Measurements from ENCODE around the gene HSPG2. TPM values are rescaled to one million over a fixed set of nuclear protein-coding genes. Genes with fewer than 3 reads are reported as not detected.

The HSPG2 gene
- total and polyA plus RNA-seq, 9 of the 15 experiments (the other 6 are each of a cell fraction or from before 2014, with no cell fraction given), result 0.14 to 160 (median 15.7) TPM

DNA sequence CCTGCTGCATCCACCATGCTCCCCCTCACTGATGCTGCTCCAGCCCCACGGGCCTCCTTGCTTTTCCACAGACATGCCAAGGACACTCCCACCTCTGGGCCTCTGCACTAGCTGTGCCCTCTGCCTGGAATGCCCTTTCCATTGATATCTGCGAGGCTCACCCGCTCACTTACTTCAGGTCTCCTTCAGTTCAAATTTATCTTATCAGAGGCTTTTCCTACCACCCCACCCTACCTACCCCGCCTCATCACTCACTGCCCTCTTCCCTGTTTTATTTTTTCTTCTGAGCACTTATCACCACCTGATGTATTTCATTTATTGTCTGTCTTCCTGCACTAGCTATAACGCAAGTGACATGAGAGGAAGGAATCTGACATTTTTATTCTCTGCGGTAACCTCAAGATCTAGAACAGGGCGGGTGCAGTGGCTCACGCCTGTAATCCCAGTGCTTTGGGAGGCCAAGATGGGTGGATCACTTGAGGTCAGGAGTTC lies 7.0 kb downstream of the HSPG2 start:
- 39% methylated on average over 8 of the region's 8 CpGs for WGBS (ENCODE audit: insufficient coverage, low coverage, missing lambda C conversion rate)
- no peaks in the 10 kb centered on the region for H3K27me3 ChIP-seq (ENCODE audit: control insufficient read depth in 2 of 2, insufficient read depth in 2 of 2, low read length in 2 of 2)
- intact Hi-C loops (cut with micrococcal nuclease), result no loop called here
- no peak overlapping the region for H3K4me3 ChIP-seq
- no peaks in the 10 kb centered on the region for H3K9me1 ChIP-seq (ENCODE audit: control insufficient read depth, insufficient read depth, low read length)
- peaks cover 8% of the 10 kb centered on the region; the same call in 1 of the 2 replicates for H4K20me1 ChIP-seq (replicated peaks; ENCODE audit: control insufficient read depth, insufficient read depth, low read length)
- ChIA-PET CTCF (ENCODE audit: low intra/inter-chr PET ratio) (no interaction called here), POLR2A (interaction anchor here (0.6 to 1.2 kb wide), 2 partner anchors 23 to 291 kb away, joined by 3 read pairs; no protein-coding TSS in a partner anchor)
- peaks cover 48% of the 10 kb centered on the region for H3K36me3 ChIP-seq (ENCODE audit: control insufficient read depth, insufficient read depth, low read length)
- no peak overlapping the region for H2AFZ ChIP-seq (ENCODE audit: low read depth, low read length)
- H3K27ac ChIP-seq (ENCODE audit: extremely low read depth, low read depth, low read length), result 0 out of 3 replicates have a peak overlapping the region, but pooled peaks have one; percentile 9
- no peaks in the 10 kb centered on the region for H3K9me3 ChIP-seq (replicated peaks; ENCODE audit: control insufficient read depth, insufficient read depth, low read depth, low read length)
- in situ Hi-C loops (cut with MboI), result no loop called here
- H3K9ac ChIP-seq (ENCODE audit: insufficient read depth in 1 of 2, low read depth in 2 of 2, low read length in 2 of 2), result peak overlapping the region in 1 of 2 experiments; percentile 1; a peak in 1 of 4 replicates
- no peak for ATAC-seq
- peaks cover 82% of the 10 kb centered on the region for H3K79me2 ChIP-seq (ENCODE audit: control insufficient read depth, insufficient read depth, low read length)
- H3K4me1 ChIP-seq (replicated peaks in 1 of 2; ENCODE audit: control insufficient read depth in 2 of 2, insufficient read depth in 2 of 2, low read length in 2 of 2), result peaks cover 50 to 64% of the 10 kb centered on the region in 2 experiments
- H3K4me2 ChIP-seq (ENCODE audit: insufficient read depth, low read length), result no peak overlapping the region
- no peak for FAIRE-seq
- BruUV-seq (replicated peaks), result TSS peak; percentile 16
- DNase-seq (ENCODE audit: extremely low read depth in 1 of 4, low spot score in 3 of 4), result no peak
- TF ChIP-seq, protein P1, sequence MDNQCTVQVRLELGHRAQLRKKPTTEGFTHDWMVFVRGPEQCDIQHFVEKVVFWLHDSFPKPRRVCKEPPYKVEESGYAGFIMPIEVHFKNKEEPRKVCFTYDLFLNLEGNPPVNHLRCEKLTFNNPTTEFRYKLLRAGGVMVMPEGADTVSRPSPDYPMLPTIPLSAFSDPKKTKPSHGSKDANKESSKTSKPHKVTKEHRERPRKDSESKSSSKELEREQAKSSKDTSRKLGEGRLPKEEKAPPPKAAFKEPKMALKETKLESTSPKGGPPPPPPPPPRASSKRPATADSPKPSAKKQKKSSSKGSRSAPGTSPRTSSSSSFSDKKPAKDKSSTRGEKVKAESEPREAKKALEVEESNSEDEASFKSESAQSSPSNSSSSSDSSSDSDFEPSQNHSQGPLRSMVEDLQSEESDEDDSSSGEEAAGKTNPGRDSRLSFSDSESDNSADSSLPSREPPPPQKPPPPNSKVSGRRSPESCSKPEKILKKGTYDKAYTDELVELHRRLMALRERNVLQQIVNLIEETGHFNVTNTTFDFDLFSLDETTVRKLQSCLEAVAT (IDR thresholded peaks at IDR 0.05), result no peak
- no peak for TF ChIP-seq LARP7 (IDR thresholded peaks at IDR 0.05)
- TF ChIP-seq GATA2 (CRISPR knock-in tag; IDR thresholded peaks at IDR 0.05), result 0 out of 2 replicates have a peak, but pooled peaks have one; percentile 21
- no peak for TF ChIP-seq ZBTB17 (CRISPR knock-in tag; IDR thresholded peaks at IDR 0.05)
- TF ChIP-seq MYNN (IDR thresholded peaks at IDR 0.05), result peak; percentile 26; the same call in 1 of the 2 replicates
- no peak for TF ChIP-seq MYNN (CRISPR knock-in tag; IDR thresholded peaks at IDR 0.05)
- no peak for TF ChIP-seq ZNF165 (CRISPR knock-in tag; IDR thresholded peaks at IDR 0.05; ENCODE audit: borderline replicate concordance)
- TF ChIP-seq DDX20 (tag; IDR thresholded peaks at IDR 0.05; ENCODE audit: low read depth), result no peak
- no peak for TF ChIP-seq MIER1 (IDR thresholded peaks at IDR 0.05; ENCODE audit: low read depth)
- TF ChIP-seq, protein P2, sequence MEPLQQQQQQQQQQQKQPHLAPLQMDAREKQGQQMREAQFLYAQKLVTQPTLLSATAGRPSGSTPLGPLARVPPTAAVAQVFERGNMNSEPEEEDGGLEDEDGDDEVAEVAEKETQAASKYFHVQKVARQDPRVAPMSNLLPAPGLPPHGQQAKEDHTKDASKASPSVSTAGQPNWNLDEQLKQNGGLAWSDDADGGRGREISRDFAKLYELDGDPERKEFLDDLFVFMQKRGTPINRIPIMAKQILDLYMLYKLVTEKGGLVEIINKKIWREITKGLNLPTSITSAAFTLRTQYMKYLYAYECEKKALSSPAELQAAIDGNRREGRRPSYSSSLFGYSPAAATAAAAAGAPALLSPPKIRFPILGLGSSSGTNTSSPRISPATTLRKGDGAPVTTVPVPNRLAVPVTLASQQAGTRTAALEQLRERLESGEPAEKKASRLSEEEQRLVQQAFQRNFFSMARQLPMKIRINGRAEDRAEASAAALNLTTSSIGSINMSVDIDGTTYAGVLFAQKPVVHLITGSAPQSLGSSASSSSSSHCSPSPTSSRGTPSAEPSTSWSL (CRISPR knock-in tag; IDR thresholded peaks at IDR 0.05; ENCODE audit: borderline replicate concordance), result no peak
- TF ChIP-seq, protein P3, sequence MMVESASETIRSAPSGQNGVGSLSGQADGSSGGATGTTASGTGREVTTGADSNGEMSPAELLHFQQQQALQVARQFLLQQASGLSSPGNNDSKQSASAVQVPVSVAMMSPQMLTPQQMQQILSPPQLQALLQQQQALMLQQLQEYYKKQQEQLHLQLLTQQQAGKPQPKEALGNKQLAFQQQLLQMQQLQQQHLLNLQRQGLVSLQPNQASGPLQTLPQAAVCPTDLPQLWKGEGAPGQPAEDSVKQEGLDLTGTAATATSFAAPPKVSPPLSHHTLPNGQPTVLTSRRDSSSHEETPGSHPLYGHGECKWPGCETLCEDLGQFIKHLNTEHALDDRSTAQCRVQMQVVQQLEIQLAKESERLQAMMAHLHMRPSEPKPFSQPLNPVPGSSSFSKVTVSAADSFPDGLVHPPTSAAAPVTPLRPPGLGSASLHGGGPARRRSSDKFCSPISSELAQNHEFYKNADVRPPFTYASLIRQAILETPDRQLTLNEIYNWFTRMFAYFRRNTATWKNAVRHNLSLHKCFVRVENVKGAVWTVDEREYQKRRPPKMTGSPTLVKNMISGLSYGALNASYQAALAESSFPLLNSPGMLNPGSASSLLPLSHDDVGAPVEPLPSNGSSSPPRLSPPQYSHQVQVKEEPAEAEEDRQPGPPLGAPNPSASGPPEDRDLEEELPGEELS (CRISPR knock-in tag; IDR thresholded peaks at IDR 0.05; ENCODE audit: borderline replicate concordance), result no peak
- TF ChIP-seq ZNF140 (CRISPR knock-in tag; IDR thresholded peaks at IDR 0.05), result no peak
- TF ChIP-seq, protein P4, sequence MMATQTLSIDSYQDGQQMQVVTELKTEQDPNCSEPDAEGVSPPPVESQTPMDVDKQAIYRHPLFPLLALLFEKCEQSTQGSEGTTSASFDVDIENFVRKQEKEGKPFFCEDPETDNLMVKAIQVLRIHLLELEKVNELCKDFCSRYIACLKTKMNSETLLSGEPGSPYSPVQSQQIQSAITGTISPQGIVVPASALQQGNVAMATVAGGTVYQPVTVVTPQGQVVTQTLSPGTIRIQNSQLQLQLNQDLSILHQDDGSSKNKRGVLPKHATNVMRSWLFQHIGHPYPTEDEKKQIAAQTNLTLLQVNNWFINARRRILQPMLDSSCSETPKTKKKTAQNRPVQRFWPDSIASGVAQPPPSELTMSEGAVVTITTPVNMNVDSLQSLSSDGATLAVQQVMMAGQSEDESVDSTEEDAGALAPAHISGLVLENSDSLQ (IDR thresholded peaks at IDR 0.05), result 0 out of 2 replicates have a peak, but pooled peaks have one; percentile 13
- no peak for TF ChIP-seq HNRNPLL (IDR thresholded peaks at IDR 0.05; ENCODE audit: low read depth, low read length, poor library complexity, severe bottlenecking)
- TF ChIP-seq, protein P5, sequence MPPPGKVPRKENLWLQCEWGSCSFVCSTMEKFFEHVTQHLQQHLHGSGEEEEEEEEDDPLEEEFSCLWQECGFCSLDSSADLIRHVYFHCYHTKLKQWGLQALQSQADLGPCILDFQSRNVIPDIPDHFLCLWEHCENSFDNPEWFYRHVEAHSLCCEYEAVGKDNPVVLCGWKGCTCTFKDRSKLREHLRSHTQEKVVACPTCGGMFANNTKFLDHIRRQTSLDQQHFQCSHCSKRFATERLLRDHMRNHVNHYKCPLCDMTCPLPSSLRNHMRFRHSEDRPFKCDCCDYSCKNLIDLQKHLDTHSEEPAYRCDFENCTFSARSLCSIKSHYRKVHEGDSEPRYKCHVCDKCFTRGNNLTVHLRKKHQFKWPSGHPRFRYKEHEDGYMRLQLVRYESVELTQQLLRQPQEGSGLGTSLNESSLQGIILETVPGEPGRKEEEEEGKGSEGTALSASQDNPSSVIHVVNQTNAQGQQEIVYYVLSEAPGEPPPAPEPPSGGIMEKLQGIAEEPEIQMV (tag; conservative IDR thresholded peaks at IDR 0.05; ENCODE audit: low read depth), result no peak
